Coronary artery (tissue), 2 donors: ENCODE measurements around the gene LRRC17.

Experiments used
- DNase-seq: peaks from one replicate; pipeline ENCODE4 v3.0.0-alpha.2; 2017; ENCODE audit warnings: low spot score
- H3K27ac ChIP-seq, 2 donors: fragments of 200-600 bp; sonication (generic); one replicate each; pipeline ENCODE4 v1.5.1; 2016 to 2019
- H3K4me3 ChIP-seq: fragments of 200-600 bp; sonication (generic); 2 replicates; pipeline ENCODE4 v1.5.1; 2016; ENCODE audit warnings: mild to moderate bottlenecking, moderate library complexity
- CTCF ChIP-seq: fragments of 200-600 bp; sonication (generic); IDR thresholded peaks from one replicate; pipeline ENCODE4 v1.5.1; 2019; ENCODE audit warnings: antibody characterized with exemption

LRRC17 gene

GRCh38 chr7:102874166-102874829, 38.5 kb upstream of the LRRC17 start:
- Histone ChIP-seq H3K4me3 (no peak overlapping the region), H3K27ac (peak overlapping the region in 1 of 2 donors; percentile 34)
- no peak for TF ChIP-seq CTCF
- no peak for DNase-seq

GRCh38 chr7:102874966-102875365, 37.8 kb upstream of the LRRC17 start:
- no peak for DNase-seq
- H3K27ac ChIP-seq, result peak overlapping the region; percentile 34 to 52
- H3K4me3 ChIP-seq, result no peak overlapping the region
- no peak for TF ChIP-seq CTCF

DNA sequence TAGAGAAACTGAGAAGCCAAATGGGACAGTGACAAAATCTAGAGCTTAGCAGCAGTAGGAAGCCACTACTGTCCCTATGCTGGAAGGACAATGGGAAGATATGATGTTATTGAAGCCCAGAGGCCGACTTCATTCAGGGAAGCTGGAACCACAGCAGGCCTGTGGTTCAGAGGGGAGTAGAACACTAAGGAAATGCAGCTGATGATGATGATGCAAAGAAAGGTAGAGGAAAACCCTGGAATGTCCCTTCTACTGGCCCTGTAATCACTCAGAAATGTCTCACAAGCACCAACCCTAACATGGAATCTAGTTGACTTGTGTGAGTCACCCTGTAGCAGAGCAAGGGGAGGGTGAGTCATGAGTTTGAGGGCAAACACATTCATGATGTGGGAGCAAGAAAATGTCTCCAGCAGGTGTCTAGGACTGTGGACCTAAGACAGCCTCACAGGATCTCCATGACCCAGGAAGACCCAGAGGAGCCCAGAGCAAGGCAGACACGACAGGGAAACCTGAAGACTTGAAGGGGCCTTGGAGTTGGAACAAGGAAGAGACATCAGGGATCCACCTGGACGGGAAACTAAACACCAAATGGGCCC, 37.0 kb upstream of the LRRC17 start:
- DNase-seq, result peak; percentile 75
- Histone ChIP-seq H3K4me3 (no peak overlapping the region), H3K27ac (peak overlapping the region; percentile 6 to 52)
- TF ChIP-seq CTCF, result no peak

GRCh38 chr7:102883098-102883860, 29.5 kb upstream of the LRRC17 start:
- TF ChIP-seq CTCF, result no peak
- no peak overlapping the region for H3K4me3 ChIP-seq
- no peak for DNase-seq
- H3K27ac ChIP-seq, result no peak overlapping the region

GRCh38 chr7:102888561-102889233, 24.1 kb upstream of the LRRC17 start:
- TF ChIP-seq CTCF, result no peak
- Histone ChIP-seq H3K4me3 (no peak overlapping the region), H3K27ac (no peak overlapping the region)
- no peak for DNase-seq

GRCh38 chr7:102889851-102890250, 22.9 kb upstream of the LRRC17 start:
- no peak for DNase-seq
- no peak for TF ChIP-seq CTCF
- Histone ChIP-seq H3K4me3 (no peak overlapping the region), H3K27ac (peak overlapping the region in 1 of 2 donors; percentile 66)
